ENCODE data around the gene BAG2.

Gene BAG2

GRCh38 chr6:57177545-57178265 lies 5.6 kb downstream of the BAG2 start:
- DNase-seq = no peak

- DNase-seq = no peak
Observed at GRCh38 chr6:57180596-57180995, 8.5 kb downstream of the BAG2 start.

GRCh38 chr6:57182017-57182432 lies 9.9 kb downstream of the BAG2 start:
- DNase-seq = no peak

- no peak for DNase-seq
Observed at GRCh38 chr6:57183336-57183735, 11.2 kb downstream of the BAG2 start.

- no peak for DNase-seq
Observed at GRCh38 chr6:57190140-57190539, 18.0 kb downstream of the BAG2 start.

GRCh38 chr6:57193177-57193576 lies 21.1 kb downstream of the BAG2 start:
- DNase-seq = no peak

GRCh38 chr6:57195457-57195856 lies 23.3 kb downstream of the BAG2 start:
- DNase-seq = no peak

GRCh38 chr6:57198926-57199636 lies 27.0 kb downstream of the BAG2 start:
- DNase-seq = no peak

- DNase-seq = no peak
Observed at GRCh38 chr6:57201718-57202117, 29.6 kb downstream of the BAG2 start.

- DNase-seq = no peak
Observed at GRCh38 chr6:57205550-57206328, 33.6 kb downstream of the BAG2 start.

- DNase-seq = no peak
Observed at GRCh38 chr6:57207141-57207540, 35.0 kb downstream of the BAG2 start.

- no peak for DNase-seq
Observed at GRCh38 chr6:57207872-57208271, 35.7 kb downstream of the BAG2 start.

GRCh38 chr6:57209030-57209429 lies 36.9 kb downstream of the BAG2 start:
- DNase-seq = no peak

GRCh38 chr6:57210060-57210459 lies 37.9 kb downstream of the BAG2 start:
- DNase-seq = no peak

GRCh38 chr6:57215260-57215659 lies 43.1 kb downstream of the BAG2 start:
- DNase-seq = no peak

GRCh38 chr6:57216235-57217101 lies 44.3 kb downstream of the BAG2 start:
- no peak for DNase-seq

- no peak for DNase-seq
Observed at GRCh38 chr6:57217270-57217669, 45.1 kb downstream of the BAG2 start.

GRCh38 chr6:57220083-57220703 lies 48.1 kb downstream of the BAG2 start:
- DNase-seq = no peak

- peak; percentile 31 for DNase-seq
Observed at GRCh38 chr6:57221191-57221935, 49.2 kb downstream of the BAG2 start.

- peak; percentile 55 for DNase-seq
Observed at GRCh38 chr6:57221936-57222742, 50.0 kb downstream of the BAG2 start, which contains the start of gene RAB23. RAB23 (minus strand) TSS chr6:57222307; CDS start chr6:57210380, 11,927 bp downstream.

GRCh38 chr6:57222743-57223077 lies 50.6 kb downstream of the BAG2 start:
- DNase-seq = no peak
